ENCODE data around the gene SPTBN1. TPM values are rescaled to one million over a fixed set of nuclear protein-coding genes. Genes with fewer than 3 reads are reported as not detected.
A peak's percentile ranks its signal among the peaks of the same experiment; 100 is the strongest.

SPTBN1 gene
- total and polyA plus RNA-seq, 9 of the 15 experiments (the other 6 are each of a cell fraction or from before 2014, with no cell fraction given) = 8.9 to 66.8 (median 31.4) TPM

GRCh38 chr2:54572636-54573536, 116.8 kb downstream of the SPTBN1 start (continued):
- no peak for TF ChIP-seq THRB (CRISPR knock-in tag; conservative IDR thresholded peaks at IDR 0.05)
- peak; percentile 60 for TF ChIP-seq MEIS2 (IDR thresholded peaks at IDR 0.05; ENCODE audit: partially characterized antibody)
- 0 out of 4 replicates have a peak, but pooled peaks of 1 of the 2 experiments have one; percentile 2 for TF ChIP-seq MNT (conservative IDR thresholded peaks at IDR 0.05)
- TF ChIP-seq JUN (IDR thresholded peaks at IDR 0.05; ENCODE audit: borderline replicate concordance, low read depth, low read length) = peak; percentile 66; the same call in 1 of the 2 replicates
- TF ChIP-seq JUN (CRISPR knock-in tag; IDR thresholded peaks at IDR 0.05; ENCODE audit: borderline replicate concordance) = no peak
- TF ChIP-seq CHD2 (IDR thresholded peaks at IDR 0.05; ENCODE audit: low read depth, low read length) = no peak
- TF ChIP-seq PHTF2 (CRISPR knock-in tag; IDR thresholded peaks at IDR 0.05) = no peak
- peak in 1 of 2 experiments; percentile 57; a peak in 1 of 4 replicates for TF ChIP-seq ARNT (IDR thresholded peaks at IDR 0.05)
- peak; percentile 61; the same call in 1 of the 2 replicates for TF ChIP-seq ATF3 (IDR thresholded peaks at IDR 0.05)
- no peak for TF ChIP-seq ATF3 (CRISPR knock-in tag; conservative IDR thresholded peaks at IDR 0.05)
- TF ChIP-seq VEZF1 (CRISPR knock-in tag; IDR thresholded peaks at IDR 0.05) = 0 out of 2 replicates have a peak, but pooled peaks have one; percentile 5
- TF ChIP-seq CTBP1 (IDR thresholded peaks at IDR 0.05; ENCODE audit: borderline replicate concordance) = peak; percentile 1; the same call in 1 of the 2 replicates
- TF ChIP-seq ZFP36 (IDR thresholded peaks at IDR 0.05; ENCODE audit: low read depth, low read length, partially characterized antibody) = no peak
- TF ChIP-seq CEBPG (CRISPR knock-in tag; IDR thresholded peaks at IDR 0.05) = no peak
- TF ChIP-seq CEBPG (tag; conservative IDR thresholded peaks at IDR 0.05 in 1 of 2, IDR thresholded peaks at IDR 0.05 in 1 of 2) = 0 out of 4 replicates have a peak, but pooled peaks of 1 of the 2 experiments have one; percentile 24
- TF ChIP-seq ESRRA (IDR thresholded peaks at IDR 0.05; ENCODE audit: borderline replicate concordance, low read depth) = 0 out of 2 replicates have a peak, but pooled peaks have one; percentile 14
- TF ChIP-seq DPF2 (IDR thresholded peaks at IDR 0.05) = 0 out of 2 replicates have a peak, but pooled peaks have one; percentile 37
- TF ChIP-seq JUND (IDR thresholded peaks at IDR 0.05; ENCODE audit: borderline replicate concordance, low read depth, low read length) = peak; percentile 36; the same call in 1 of the 2 replicates
- no peak; the same call in 2 of the 3 replicates for TF ChIP-seq JUND (tag; IDR thresholded peaks at IDR 0.05; ENCODE audit: borderline replicate concordance, low read depth, low read length)
- TF ChIP-seq ATF7 (IDR thresholded peaks at IDR 0.05) = no peak
- TF ChIP-seq NR2C2 (CRISPR knock-in tag; IDR thresholded peaks at IDR 0.05) = no peak
- peak; percentile 57; the same call in 1 of the 2 replicates for TF ChIP-seq NR2C2 (tag; IDR thresholded peaks at IDR 0.05)
- TF ChIP-seq SMARCA4 (IDR thresholded peaks at IDR 0.05) = 0 out of 2 replicates have a peak, but pooled peaks have one; percentile 6

All from K562 (cell line).